ENCODE results near the gene DNAH7. TPM values are rescaled to one million over a fixed set of nuclear protein-coding genes. Genes with fewer than 3 reads are reported as not detected.

The DNAH7 gene
- total and polyA plus RNA-seq, 2 donors (not counting 1 experiment from before 2014, with no cell fraction given) = 0.01 to 0.05 TPM

GRCh38 chr2:195793881-195794280 lies 274.8 kb downstream of the DNAH7 start:
- H3K36me3 ChIP-seq (replicated peaks in 1 of 2; ENCODE audit: control extremely low read depth in 1 of 2, control insufficient read depth in 1 of 2, extremely low read depth in 1 of 2, insufficient read depth in 2 of 2, low read length in 1 of 2) = no peaks in the 10 kb centered on the region
- H3K27ac ChIP-seq (ENCODE audit: low read length in 2 of 2) = no peak overlapping the region
- no peak overlapping the region for H2AFZ ChIP-seq (ENCODE audit: insufficient read depth, low read depth, low read length, poor library complexity, severe bottlenecking)
- WGBS (ENCODE audit: insufficient coverage) = no CpG with 5 or more reads among the region's 2 CpGs
- Mint-ChIP-seq H3K27ac (no peak overlapping the region), H3K9me3 (ENCODE audit: insufficient read depth) (peaks cover 3% of the 10 kb centered on the region), H3K4me3 (no peak overlapping the region), H3K4me1 (no peaks in the 10 kb centered on the region), H3K27me3 (no peaks in the 10 kb centered on the region)
- peaks cover 0 to 3% (median 0%) of the 10 kb centered on the region in 3 donors for H3K9me3 ChIP-seq (ENCODE audit: control extremely low read depth in 1 of 3, control insufficient read depth in 2 of 3, insufficient read depth in 1 of 3, low read length in 2 of 3)
- no peak overlapping the region for H3K4me3 ChIP-seq (ENCODE audit: control extremely low read depth in 1 of 5, extremely low read depth in 1 of 5, insufficient read depth in 1 of 5, low read depth in 2 of 5, low read length in 4 of 5)
- no peak overlapping the region for H3K4me2 ChIP-seq (replicated peaks; ENCODE audit: low read depth, low read length, poor library complexity, severe bottlenecking)
- H3K9ac ChIP-seq (ENCODE audit: low read length) = no peak overlapping the region
- no peaks in the 10 kb centered on the region for H4K20me1 ChIP-seq (ENCODE audit: control insufficient read depth, insufficient read depth, low read length, poor library complexity, severe bottlenecking)
- ATAC-seq (ENCODE audit: low read depth) (no peak), DNase-seq (no peak)
- CTCF ChIA-PET = no interaction called here
- H3K79me2 ChIP-seq (ENCODE audit: control insufficient read depth, insufficient read depth, low read length) = no peaks in the 10 kb centered on the region
- POLR2A ChIA-PET = no interaction called here
- TF ChIP-seq EZH2 (IDR thresholded peaks at IDR 0.05; ENCODE audit: borderline replicate concordance, insufficient read depth, low read depth, low read length, poor library complexity, severe bottlenecking) = no peak
- no peak for TF ChIP-seq CTCF (IDR thresholded peaks at IDR 0.05)
- H3K27me3 ChIP-seq (replicated peaks in 1 of 4; ENCODE audit: control extremely low read depth in 1 of 4, control insufficient read depth in 3 of 4, insufficient read depth in 4 of 4, low read length in 3 of 4) = no peaks in the 10 kb centered on the region
- H3K4me1 ChIP-seq (ENCODE audit: control insufficient read depth in 2 of 2, insufficient read depth in 2 of 2, low read length in 2 of 2) = no peaks in the 10 kb centered on the region
- intact Hi-C loops (cut with micrococcal nuclease) = no loop called here

- H3K27ac Mint-ChIP-seq = no peak overlapping the region
- no peak for ATAC-seq (ENCODE audit: low read depth)
- H3K9me3 ChIP-seq (ENCODE audit: control extremely low read depth in 1 of 3, control insufficient read depth in 2 of 3, insufficient read depth in 1 of 3, low read length in 2 of 3) = no peaks in the 10 kb centered on the region
- TF ChIP-seq EZH2 (IDR thresholded peaks at IDR 0.05; ENCODE audit: borderline replicate concordance, insufficient read depth, low read depth, low read length, poor library complexity, severe bottlenecking) (no peak), CTCF (IDR thresholded peaks at IDR 0.05) (no peak)
- H3K79me2 ChIP-seq (ENCODE audit: control insufficient read depth, insufficient read depth, low read length) = no peaks in the 10 kb centered on the region
- ChIA-PET CTCF (no interaction called here), POLR2A (no interaction called here)
- no peak overlapping the region for H3K9ac ChIP-seq (ENCODE audit: low read length)
- H3K4me1 ChIP-seq (ENCODE audit: control insufficient read depth in 2 of 2, insufficient read depth in 2 of 2, low read length in 2 of 2) = no peaks in the 10 kb centered on the region
- no peak overlapping the region for H3K4me2 ChIP-seq (replicated peaks; ENCODE audit: low read depth, low read length, poor library complexity, severe bottlenecking)
- H3K4me1 Mint-ChIP-seq = no peaks in the 10 kb centered on the region
- H4K20me1 ChIP-seq (ENCODE audit: control insufficient read depth, insufficient read depth, low read length, poor library complexity, severe bottlenecking) = no peaks in the 10 kb centered on the region
- no peak for DNase-seq
- no CpG with 5 or more reads among the region's 2 CpGs for WGBS (ENCODE audit: insufficient coverage)
- no peak overlapping the region for H3K4me3 Mint-ChIP-seq
- peaks cover under 1% of the 10 kb centered on the region for H3K27me3 Mint-ChIP-seq
- H2AFZ ChIP-seq (ENCODE audit: insufficient read depth, low read depth, low read length, poor library complexity, severe bottlenecking) = no peak overlapping the region
- no peak overlapping the region for H3K27ac ChIP-seq (ENCODE audit: low read length in 2 of 2)
- H3K4me3 ChIP-seq (ENCODE audit: control extremely low read depth in 1 of 5, extremely low read depth in 1 of 5, insufficient read depth in 1 of 5, low read depth in 2 of 5, low read length in 4 of 5) = no peak overlapping the region
- no peaks in the 10 kb centered on the region for H3K27me3 ChIP-seq (replicated peaks in 1 of 4; ENCODE audit: control extremely low read depth in 1 of 4, control insufficient read depth in 3 of 4, insufficient read depth in 4 of 4, low read length in 3 of 4)
- H3K36me3 ChIP-seq (replicated peaks in 1 of 2; ENCODE audit: control extremely low read depth in 1 of 2, control insufficient read depth in 1 of 2, extremely low read depth in 1 of 2, insufficient read depth in 2 of 2, low read length in 1 of 2) = no peaks in the 10 kb centered on the region
- no peaks in the 10 kb centered on the region for H3K9me3 Mint-ChIP-seq (ENCODE audit: insufficient read depth)
- intact Hi-C loops (cut with micrococcal nuclease) = no loop called here
These were observed 286.5 kb downstream of the DNAH7 start for GRCh38 chr2:195782156-195782555.
